Measurements from ENCODE around the gene TTYH2. TPM values are rescaled to one million over a fixed set of nuclear protein-coding genes. Genes with fewer than 3 reads are reported as not detected.

Gene TTYH2
- total and polyA plus RNA-seq, 10 donors: 2.7 to 22.7 (median 17.7) TPM

- DNase-seq: peak; percentile 84
- Histone ChIP-seq H3K9me3 (no peaks in the 10 kb centered on the region), H3K36me3 (peaks cover 0 to 29% (median 14%) of the 10 kb centered on the region in 6 donors), H3K4me3 (peak overlapping the region; percentile 44 to 75 (median 56)), H3K4me1 (peaks cover 27 to 84% (median 68%) of the 10 kb centered on the region in 6 donors), H3K27ac (peak overlapping the region in 5 of 8 donors; percentile 29 to 86 (median 82)), H3K27me3 (replicated peaks in 1 of 7) (no peaks in the 10 kb centered on the region)
- intact Hi-C loops (cut with DNase I; ENCODE audit: low total_unique reads): loop anchor here (5.0 to 10.0 kb wide), 3 partner anchors 83 to 241 kb away; partner anchors contain the start of genes BTBD17 and GPR142
- no peak for TF ChIP-seq POLR2A (IDR thresholded peaks at IDR 0.05)
- peak in 2 of 3 donors; percentile 38 to 60 for TF ChIP-seq POLR2AphosphoS5 (IDR thresholded peaks at IDR 0.05)
- WGBS, 5 donors: 1 to 4% (median 3%) methylated on average over 20 to 33 of the region's 33 CpGs
Measured at GRCh38 chr17:74213861-74214391, 555 bp downstream of the TTYH2 start.

GRCh38 chr17:74214484-74215341 is 1.3 kb downstream of the TTYH2 start:
- intact Hi-C loops (cut with DNase I; ENCODE audit: low total_unique reads): loop anchor here (5.0 to 10.0 kb wide), 3 partner anchors 83 to 240 kb away; partner anchors contain the start of genes BTBD17 and GPR142
- Histone ChIP-seq H3K27me3 (replicated peaks in 1 of 7) (no peaks in the 10 kb centered on the region), H3K36me3 (peaks cover 0 to 21% (median 6%) of the 10 kb centered on the region in 6 donors), H3K4me1 (peaks cover 27 to 80% (median 66%) of the 10 kb centered on the region in 6 donors), H3K4me3 (peak overlapping the region in 7 of 8 donors; percentile 44 to 75 (median 57)), H3K27ac (peak overlapping the region in 3 of 8 donors; percentile 81 to 86 (median 82)), H3K9me3 (no peaks in the 10 kb centered on the region)
- DNase-seq: no peak
- TF ChIP-seq POLR2AphosphoS5 (IDR thresholded peaks at IDR 0.05) (no peak), CTCF (IDR thresholded peaks at IDR 0.05 in 8 of 11, conservative IDR thresholded peaks at IDR 0.05 in 3 of 11) (no peak), POLR2A (IDR thresholded peaks at IDR 0.05) (no peak)
- WGBS, 5 donors: 64 to 91% (median 80%) methylated on average over 13 to 16 of the region's 16 CpGs

GRCh38 chr17:74215342-74215727 is 2.0 kb downstream of the TTYH2 start:
- no peaks in the 10 kb centered on the region for H3K9me3 ChIP-seq
- H3K27me3 ChIP-seq (replicated peaks in 1 of 7): no peaks in the 10 kb centered on the region
- intact Hi-C loops (cut with DNase I; ENCODE audit: low total_unique reads): loop anchor here (10.0 kb wide), 2 partner anchors 149 to 239 kb away; partner anchors contain the start of genes BTBD17 and GPR142
- no peak overlapping the region for H3K27ac ChIP-seq
- peaks cover 27 to 74% (median 62%) of the 10 kb centered on the region in 6 donors for H3K4me1 ChIP-seq
- WGBS, 5 donors: 61 to 81% (median 73%) methylated on average over 5 to 6 of the region's 6 CpGs
- TF ChIP-seq POLR2AphosphoS5 (IDR thresholded peaks at IDR 0.05) (no peak), CTCF (IDR thresholded peaks at IDR 0.05 in 8 of 11, conservative IDR thresholded peaks at IDR 0.05 in 3 of 11) (no peak), POLR2A (IDR thresholded peaks at IDR 0.05) (no peak)
- peak overlapping the region in 1 of 8 donors; percentile 75 for H3K4me3 ChIP-seq
- no peak for DNase-seq
- peaks cover 0 to 15% (median under 1%) of the 10 kb centered on the region in 6 donors for H3K36me3 ChIP-seq

GRCh38 chr17:74216505-74216904 is 3.1 kb downstream of the TTYH2 start:
- no peak overlapping the region for H3K27ac ChIP-seq
- WGBS, 5 donors: 80 to 97% (median 89%) methylated on average over 4 to 5 of the region's 5 CpGs
- peaks cover 0 to 4% (median 0%) of the 10 kb centered on the region in 6 donors for H3K36me3 ChIP-seq
- no peaks in the 10 kb centered on the region for H3K27me3 ChIP-seq (replicated peaks in 1 of 7)
- TF ChIP-seq CTCF (IDR thresholded peaks at IDR 0.05 in 8 of 11, conservative IDR thresholded peaks at IDR 0.05 in 3 of 11) (no peak), POLR2AphosphoS5 (IDR thresholded peaks at IDR 0.05) (no peak), POLR2A (IDR thresholded peaks at IDR 0.05) (no peak)
- no peak for DNase-seq
- no peaks in the 10 kb centered on the region for H3K9me3 ChIP-seq
- intact Hi-C loops (cut with DNase I; ENCODE audit: low total_unique reads): loop anchor here (10.0 kb wide), 2 partner anchors 148 to 238 kb away; partner anchors contain the start of genes BTBD17 and GPR142
- peaks cover 17 to 62% (median 50%) of the 10 kb centered on the region in 6 donors for H3K4me1 ChIP-seq
- H3K4me3 ChIP-seq: no peak overlapping the region
